Mucosa of descending colon (tissue), 3 donors: ENCODE data around the gene GMDS. TPM values are rescaled to one million over a fixed set of nuclear protein-coding genes. Genes with fewer than 3 reads are reported as not detected.

Experiments
- ATAC-seq: fragments of 200-7000 bp; cut with Tn5 transposase; one replicate; pipeline ENCODE4 v1.9.1; 2020; ENCODE audit warnings: mild to moderate bottlenecking, moderate library complexity
- DNase-seq, 3 donors: peaks; one replicate each; pipeline ENCODE4 v3.0.0-alpha.2; 2020
- H3K36me3 ChIP-seq: fragments of 200-600 bp; one replicate; pipeline ENCODE4 v1.8.0; 2021; ENCODE audit warnings: low read depth, mild to moderate bottlenecking
- H3K4me1 ChIP-seq: fragments of 200-600 bp; one replicate; pipeline ENCODE4 v1.8.0; 2021; ENCODE audit warnings: low read depth, mild to moderate bottlenecking
- H3K4me3 ChIP-seq: fragments of 200-600 bp; one replicate; pipeline ENCODE4 v1.8.0; 2021; ENCODE audit warnings: mild to moderate bottlenecking
- H3K9me3 ChIP-seq: fragments of 200-600 bp; one replicate; pipeline ENCODE4 v1.8.0; 2021; ENCODE audit warnings: mild to moderate bottlenecking
- intact Hi-C, 2 donors: fragments of 100-400 bp; cut with DNase I in 1 of 2; cut with micrococcal nuclease in 1 of 2; formaldehyde crosslinking; loops; one replicate each; pipeline versions ENCODE4 v1.11.0 to v1.11.1; 2022; cut with DNase I, micrococcal nuclease
- total RNA-seq, 3 donors: library from RNA; stranded (reverse); fragmentation: NEBNext Ultra II Directional in 2 of 3; extraction: Animal tissue kit (Norgen Biotek cat#: 25700) in 2 of 3; gene quantifications; one replicate each; pipeline versions ENCODE4 v1.2.1 to v1.2.4, GENCODE V29; 2021 to 2023
- TF ChIP-seq, protein P1 (sequence below): fragments of 200-600 bp; IDR thresholded peaks from one replicate; pipeline ENCODE4 v1.8.0; 2022; ENCODE audit warnings: antibody characterized with exemption, mild to moderate bottlenecking
- donor health status: DM: no; HTN: no; CAD: no; lungs with moderate emphysema.
- donor health status: DM: no; HTN: no; CAD: no.
- donor health status: DM: no; HTN: yes; CAD: no.

Gene GMDS
- total RNA-seq, 3 donors from 2014 or later, result 68.0 to 228 (median 135) TPM

GRCh38 chr6:1778686-1779235 lies 466.6 kb downstream of the GMDS start:
- DNase-seq, result no peak
- Histone ChIP-seq H3K4me1 (no peaks in the 10 kb centered on the region), H3K9me3 (no peaks in the 10 kb centered on the region), H3K36me3 (no peaks in the 10 kb centered on the region), H3K4me3 (no peak overlapping the region)
- TF ChIP-seq, protein P1, sequence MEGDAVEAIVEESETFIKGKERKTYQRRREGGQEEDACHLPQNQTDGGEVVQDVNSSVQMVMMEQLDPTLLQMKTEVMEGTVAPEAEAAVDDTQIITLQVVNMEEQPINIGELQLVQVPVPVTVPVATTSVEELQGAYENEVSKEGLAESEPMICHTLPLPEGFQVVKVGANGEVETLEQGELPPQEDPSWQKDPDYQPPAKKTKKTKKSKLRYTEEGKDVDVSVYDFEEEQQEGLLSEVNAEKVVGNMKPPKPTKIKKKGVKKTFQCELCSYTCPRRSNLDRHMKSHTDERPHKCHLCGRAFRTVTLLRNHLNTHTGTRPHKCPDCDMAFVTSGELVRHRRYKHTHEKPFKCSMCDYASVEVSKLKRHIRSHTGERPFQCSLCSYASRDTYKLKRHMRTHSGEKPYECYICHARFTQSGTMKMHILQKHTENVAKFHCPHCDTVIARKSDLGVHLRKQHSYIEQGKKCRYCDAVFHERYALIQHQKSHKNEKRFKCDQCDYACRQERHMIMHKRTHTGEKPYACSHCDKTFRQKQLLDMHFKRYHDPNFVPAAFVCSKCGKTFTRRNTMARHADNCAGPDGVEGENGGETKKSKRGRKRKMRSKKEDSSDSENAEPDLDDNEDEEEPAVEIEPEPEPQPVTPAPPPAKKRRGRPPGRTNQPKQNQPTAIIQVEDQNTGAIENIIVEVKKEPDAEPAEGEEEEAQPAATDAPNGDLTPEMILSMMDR, result no peak
- intact Hi-C loops, result no loop called here
- peak; percentile 10 for ATAC-seq

DNA sequence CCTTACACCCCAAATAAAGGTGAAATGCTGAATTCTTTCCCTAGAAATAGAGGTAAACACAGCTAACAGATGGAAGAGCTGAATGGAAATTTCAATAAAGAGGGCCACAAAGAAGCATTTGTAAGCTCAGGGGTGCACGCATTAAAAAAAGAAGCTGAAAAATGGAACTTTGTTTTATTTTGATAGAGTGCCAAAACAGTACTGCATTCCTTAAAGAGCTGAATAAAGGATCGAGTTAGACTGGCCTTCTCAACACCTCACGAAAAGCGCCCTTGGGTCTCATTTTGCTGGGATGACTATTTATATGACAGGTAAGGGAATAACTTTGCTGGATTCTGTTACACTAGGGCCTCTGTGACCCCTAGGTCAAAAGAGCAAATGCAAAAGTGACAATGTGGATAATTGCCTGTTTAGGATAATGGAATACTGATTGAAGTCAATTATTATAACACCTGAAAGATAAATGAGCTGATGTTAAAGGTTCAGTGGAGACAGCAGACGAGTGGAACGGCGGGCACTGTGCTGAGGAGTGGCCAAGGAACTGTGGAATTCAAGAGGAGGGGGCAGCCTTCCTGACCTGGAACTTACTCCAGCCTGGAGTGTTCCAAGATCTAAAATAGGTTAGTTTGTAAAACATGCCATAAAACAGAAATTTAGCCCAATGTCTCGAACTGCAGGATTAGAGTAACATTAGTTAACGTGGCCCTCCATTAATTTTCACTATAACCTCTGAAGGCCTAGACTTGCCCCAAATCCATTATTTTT lies 467.3 kb downstream of the GMDS start:
- Histone ChIP-seq H3K4me3 (no peak overlapping the region), H3K4me1 (no peaks in the 10 kb centered on the region), H3K9me3 (no peaks in the 10 kb centered on the region), H3K36me3 (no peaks in the 10 kb centered on the region)
- TF ChIP-seq, protein P1, result no peak
- intact Hi-C loops, result no loop called here
- DNase-seq (no peak), ATAC-seq (no peak)

- no peak overlapping the region for H3K4me3 ChIP-seq
- ATAC-seq, result no peak
- no peaks in the 10 kb centered on the region for H3K4me1 ChIP-seq
- TF ChIP-seq, protein P1, result no peak
- no peaks in the 10 kb centered on the region for H3K9me3 ChIP-seq
- intact Hi-C loops, result no loop called here
- H3K36me3 ChIP-seq, result no peaks in the 10 kb centered on the region
- no peak for DNase-seq
Measured at GRCh38 chr6:1775441-1775840, 470.0 kb downstream of the GMDS start.

DNA sequence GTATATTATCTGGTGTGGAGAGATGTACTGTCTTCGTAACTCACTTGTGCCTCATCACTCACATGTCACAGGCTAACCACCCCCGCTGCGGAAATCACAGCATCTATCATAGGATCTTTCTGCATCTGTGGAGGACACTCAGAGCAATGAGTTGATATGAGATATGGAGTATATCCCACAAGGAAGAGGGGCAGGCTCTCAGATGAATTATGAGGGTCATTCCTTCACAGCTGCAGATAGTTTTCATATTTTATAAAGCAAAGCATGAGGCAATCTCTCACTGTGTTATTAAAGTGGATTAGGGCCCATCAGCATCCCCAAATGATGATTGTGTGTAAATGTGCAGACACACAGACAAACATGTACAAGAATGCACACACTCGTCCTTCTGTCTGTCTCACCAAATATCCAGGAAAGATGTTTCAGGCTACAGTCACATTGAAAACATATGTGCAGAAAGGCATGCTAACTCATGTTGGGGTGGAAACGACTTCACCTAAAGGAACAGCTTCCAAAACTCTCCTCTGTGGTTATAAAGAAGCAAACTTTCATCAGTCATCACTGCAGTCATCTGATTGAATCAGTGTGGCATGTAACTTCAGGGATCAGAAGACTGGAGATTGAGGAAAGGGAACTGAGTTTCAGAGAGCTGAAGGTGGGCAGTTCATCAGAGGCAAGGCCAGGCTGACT lies 471.0 kb downstream of the GMDS start:
- TF ChIP-seq, protein P1, result no peak
- Histone ChIP-seq H3K36me3 (no peaks in the 10 kb centered on the region), H3K4me1 (no peaks in the 10 kb centered on the region), H3K9me3 (no peaks in the 10 kb centered on the region), H3K4me3 (no peak overlapping the region)
- intact Hi-C loops, result no loop called here
- DNase-seq (no peak), ATAC-seq (no peak)

DNA sequence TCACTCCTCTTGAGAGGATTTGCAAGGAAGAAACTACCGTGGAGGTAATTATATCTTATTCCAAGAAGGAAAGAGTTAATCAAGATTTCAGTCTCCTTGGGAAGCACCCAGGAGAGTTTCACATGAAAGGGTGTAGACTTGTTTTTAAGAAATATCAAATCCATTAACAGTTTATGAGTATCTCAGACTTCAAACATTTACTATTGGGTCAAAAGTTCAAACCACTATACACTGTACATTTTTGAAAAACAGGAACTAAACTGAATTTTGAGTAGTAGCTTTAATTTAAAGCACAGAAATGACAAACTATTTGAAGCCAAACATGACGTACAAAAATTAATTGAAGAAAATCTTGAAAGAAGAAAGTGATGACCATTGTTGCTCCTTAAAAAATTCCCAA lies 471.7 kb downstream of the GMDS start:
- TF ChIP-seq, protein P1, result no peak
- DNase-seq (no peak), ATAC-seq (peak; percentile 21)
- intact Hi-C loops, result no loop called here
- H3K36me3 ChIP-seq, result no peaks in the 10 kb centered on the region
- no peak overlapping the region for H3K4me3 ChIP-seq
- H3K9me3 ChIP-seq, result no peaks in the 10 kb centered on the region
- no peaks in the 10 kb centered on the region for H3K4me1 ChIP-seq
